Measurements from ENCODE around the gene ATP2B2. TPM values are rescaled to one million over a fixed set of nuclear protein-coding genes. Genes with fewer than 3 reads are reported as not detected.
A peak's percentile ranks its signal among the peaks of the same experiment; 100 is the strongest.

Gene ATP2B2
- total RNA-seq, 1 experiment from 2014 or later = not detected

- Histone ChIP-seq H3K9me2 (ENCODE audit: insufficient read depth) (no peaks in the 10 kb centered on the region), H3K27me3 (ENCODE audit: insufficient read depth, low read length) (no peaks in the 10 kb centered on the region), H3K4me3 (replicated peaks in 1 of 2; ENCODE audit: low read depth in 1 of 2, low read length in 2 of 2) (no peak overlapping the region), H3K36me3 (ENCODE audit: control insufficient read depth in 1 of 2, insufficient read depth in 2 of 2, low read length in 2 of 2) (no peaks in the 10 kb centered on the region), H4K20me1 (ENCODE audit: insufficient read depth) (no peaks in the 10 kb centered on the region), H3K4me1 (ENCODE audit: control insufficient read depth in 1 of 2, insufficient read depth in 2 of 2, low read length in 2 of 2) (peaks cover 25 to 45% of the 10 kb centered on the region in 2 experiments), H3K4me2 (ENCODE audit: low read length) (peak overlapping the region; percentile 68), H3K9ac (ENCODE audit: low read length) (peak overlapping the region; percentile 20; the same call in 1 of the 2 replicates), H3K27ac (ENCODE audit: low read depth, low read length) (no peak overlapping the region), H2AFZ (ENCODE audit: low read depth, low read length, poor library complexity, severe bottlenecking) (no peak overlapping the region), H3K79me2 (ENCODE audit: insufficient read depth, low read length) (no peaks in the 10 kb centered on the region), H3K9me3 (ENCODE audit: control insufficient read depth in 1 of 2, insufficient read depth in 1 of 2, low read depth in 1 of 2, low read length in 2 of 2) (no peaks in the 10 kb centered on the region)
- TF ChIP-seq REST (IDR thresholded peaks at IDR 0.05; ENCODE audit: low read depth) (no peak), SP1 (IDR thresholded peaks at IDR 0.05; ENCODE audit: low read depth) (no peak), ZFX (IDR thresholded peaks at IDR 0.05) (no peak), FOSL1 (IDR thresholded peaks at IDR 0.05; ENCODE audit: low read depth) (no peak), CEBPB (IDR thresholded peaks at IDR 0.05; ENCODE audit: low read depth) (no peak), YY1 (IDR thresholded peaks at IDR 0.05; ENCODE audit: extremely low read depth, insufficient replicate concordance, low read depth, low read length) (no peak), MAX (IDR thresholded peaks at IDR 0.05) (no peak), EZH2 (IDR thresholded peaks at IDR 0.05) (no peak), RAD21 (IDR thresholded peaks at IDR 0.05; ENCODE audit: low read depth) (no peak), EGR1 (IDR thresholded peaks at IDR 0.05; ENCODE audit: low read depth) (no peak), EZH2phosphoT487 (IDR thresholded peaks at IDR 0.05; ENCODE audit: borderline replicate concordance) (no peak), CBX3 (IDR thresholded peaks at IDR 0.05; ENCODE audit: low read depth) (no peak), JUND (IDR thresholded peaks at IDR 0.05) (no peak), TCF7L2 (IDR thresholded peaks at IDR 0.05; ENCODE audit: borderline replicate concordance, extremely low read depth, insufficient read depth, insufficient read length) (no peak), POLR2A (IDR thresholded peaks at IDR 0.05; ENCODE audit: borderline replicate concordance, extremely low read depth, insufficient read depth, insufficient read length) (no peak), ZNF274 (IDR thresholded peaks at IDR 0.05; ENCODE audit: low read depth, low read length) (no peak), ELF1 (IDR thresholded peaks at IDR 0.05; ENCODE audit: borderline replicate concordance, low read depth) (no peak)
- TF ChIP-seq, protein P1, sequence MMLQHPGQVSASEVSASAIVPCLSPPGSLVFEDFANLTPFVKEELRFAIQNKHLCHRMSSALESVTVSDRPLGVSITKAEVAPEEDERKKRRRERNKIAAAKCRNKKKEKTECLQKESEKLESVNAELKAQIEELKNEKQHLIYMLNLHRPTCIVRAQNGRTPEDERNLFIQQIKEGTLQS (IDR thresholded peaks at IDR 0.05) = no peak
- TF ChIP-seq, protein P2, sequence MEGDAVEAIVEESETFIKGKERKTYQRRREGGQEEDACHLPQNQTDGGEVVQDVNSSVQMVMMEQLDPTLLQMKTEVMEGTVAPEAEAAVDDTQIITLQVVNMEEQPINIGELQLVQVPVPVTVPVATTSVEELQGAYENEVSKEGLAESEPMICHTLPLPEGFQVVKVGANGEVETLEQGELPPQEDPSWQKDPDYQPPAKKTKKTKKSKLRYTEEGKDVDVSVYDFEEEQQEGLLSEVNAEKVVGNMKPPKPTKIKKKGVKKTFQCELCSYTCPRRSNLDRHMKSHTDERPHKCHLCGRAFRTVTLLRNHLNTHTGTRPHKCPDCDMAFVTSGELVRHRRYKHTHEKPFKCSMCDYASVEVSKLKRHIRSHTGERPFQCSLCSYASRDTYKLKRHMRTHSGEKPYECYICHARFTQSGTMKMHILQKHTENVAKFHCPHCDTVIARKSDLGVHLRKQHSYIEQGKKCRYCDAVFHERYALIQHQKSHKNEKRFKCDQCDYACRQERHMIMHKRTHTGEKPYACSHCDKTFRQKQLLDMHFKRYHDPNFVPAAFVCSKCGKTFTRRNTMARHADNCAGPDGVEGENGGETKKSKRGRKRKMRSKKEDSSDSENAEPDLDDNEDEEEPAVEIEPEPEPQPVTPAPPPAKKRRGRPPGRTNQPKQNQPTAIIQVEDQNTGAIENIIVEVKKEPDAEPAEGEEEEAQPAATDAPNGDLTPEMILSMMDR (IDR thresholded peaks at IDR 0.05 in 2 of 3, conservative IDR thresholded peaks at IDR 0.05 in 1 of 3; ENCODE audit: borderline replicate concordance in 1 of 3, insufficient read depth in 1 of 3, low read depth in 2 of 3, low read length in 2 of 3) = no peak
- POLR2A ChIA-PET = no interaction called here
- RAD21 ChIA-PET (ENCODE audit: low non-redundant PET in 1 of 2, low total read pairs in 2 of 2, uncharacterized antibody in 2 of 2, unreplicated experiment in 2 of 2) = no interaction called here
- BruUV-seq (replicated peaks) = no TSS peak
- ATAC-seq (no peak), DNase-seq (ENCODE audit: low read depth, low spot score) (no peak)
- intact Hi-C loops (cut with micrococcal nuclease) = no loop called here
- CTCF ChIA-PET = interaction anchor here (1.7 kb wide), 1 partner anchor 23 kb away, joined by 5 read pairs; no protein-coding TSS in a partner anchor
Measured at GRCh38 chr3:10367506-10367905, 137.9 kb downstream of the ATP2B2 start.

Measured in HCT116 (cell line).